PFSK-1 (cell line): ENCODE results near the gene FBXW4.

Experiments used
- POLR2AphosphoS5 ChIP-seq: IDR thresholded peaks from 2 replicates; pipeline ENCODE4 v1.6.1; 2012; ENCODE audit warnings: low read depth, mild to moderate bottlenecking, control low read depth, low read length, moderate library complexity
- TAF1 ChIP-seq: IDR thresholded peaks from 2 replicates; pipeline ENCODE4 v1.6.1; 2012; ENCODE audit warnings: low read length, control low read depth, borderline replicate concordance; ENCODE audit not compliant: insufficient read depth

DNA sequence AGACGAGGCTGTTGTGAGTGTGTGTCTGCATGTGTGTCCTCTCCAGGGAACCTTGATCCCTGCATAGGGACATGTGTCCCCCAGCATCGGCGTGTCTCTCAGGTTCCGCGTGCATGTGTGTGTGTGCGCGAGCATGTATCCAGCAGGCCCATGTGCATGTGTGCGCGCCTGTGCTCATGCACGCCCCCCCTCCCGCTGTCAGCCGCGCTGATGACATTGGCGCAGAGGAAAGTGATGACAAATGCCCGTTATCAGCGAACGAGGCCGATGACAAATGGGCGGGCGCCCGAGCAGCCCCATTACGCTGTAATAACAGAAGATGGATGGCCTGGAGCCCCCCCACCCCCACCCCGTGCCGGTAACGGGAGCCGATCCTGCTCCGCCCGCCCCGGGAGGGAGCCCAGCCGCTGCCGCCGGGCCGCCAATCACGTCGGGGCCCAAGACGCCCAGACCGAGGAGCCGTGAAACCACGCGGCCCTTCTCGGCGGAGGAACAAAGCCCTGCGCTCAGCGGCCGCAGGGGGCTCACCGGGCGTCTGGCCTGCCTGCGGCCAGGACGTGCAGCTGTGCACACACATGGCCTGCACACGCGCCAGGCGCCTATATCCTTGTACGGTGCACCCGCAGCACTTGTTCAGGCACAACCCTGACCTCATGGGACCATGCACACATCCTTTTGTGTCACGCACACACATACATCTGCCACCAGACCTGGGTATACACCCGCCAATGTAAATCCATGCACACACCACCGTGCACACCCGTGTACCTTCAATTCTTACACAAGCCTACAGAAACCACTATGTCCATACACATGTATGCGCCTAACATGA lies 128.4 kb downstream of the FBXW4 start:
- TF ChIP-seq TAF1 (no peak), POLR2AphosphoS5 (no peak)
